Fibroblast of lung (primary cell): ENCODE results near the gene TAF3. TPM values are rescaled to one million over a fixed set of nuclear protein-coding genes. Genes with fewer than 3 reads are reported as not detected.

ENCODE experiments used
- DNase-seq, 2 donors: peaks; one replicate each; pipeline versions ENCODE4 v3.0.0 to v3.0.0-alpha.2; 2010; ENCODE audit warnings: low read depth in 2 of 2
- H2AFZ ChIP-seq: 2 replicates; pipeline ENCODE4 v1.5.1; 2012; ENCODE audit warnings: low read length, control low read depth, inconsistent platforms
- H3K27ac ChIP-seq: 2 replicates; pipeline ENCODE4 v1.5.1; 2011; ENCODE audit warnings: low read length, control low read depth; ENCODE audit not compliant: insufficient read depth
- H3K27me3 ChIP-seq: 2 replicates; pipeline ENCODE4 v1.5.1; 2011; ENCODE audit warnings: mild to moderate bottlenecking, low read length; ENCODE audit not compliant: control insufficient read depth, insufficient read depth
- H3K36me3 ChIP-seq: 2 replicates; pipeline ENCODE4 v1.5.1; 2011; ENCODE audit warnings: low read length; ENCODE audit not compliant: control insufficient read depth, insufficient read depth
- H3K4me1 ChIP-seq: 2 replicates; pipeline ENCODE4 v1.5.1; 2011; ENCODE audit warnings: low read length; ENCODE audit not compliant: control insufficient read depth, insufficient read depth; ENCODE audit errors: extremely low read depth
- H3K4me2 ChIP-seq: 2 replicates; pipeline ENCODE4 v1.5.1; 2011; ENCODE audit warnings: low read length, control low read depth; ENCODE audit not compliant: insufficient read depth; ENCODE audit errors: extremely low read depth
- H3K4me3 ChIP-seq, 4 experiments: fragments of 200-600 bp in 1 of 4; sonication (generic) in 1 of 4; replicated peaks in 1 of 4; 2 replicates each; pipeline ENCODE4 v1.5.1; 2011 to 2016; ENCODE audit warnings: low read length in 4 of 4, low read depth in 3 of 4, mild to moderate bottlenecking in 3 of 4, control low read depth in 2 of 4, inconsistent platforms in 1 of 4, mixed read lengths in 1 of 4; ENCODE audit not compliant: insufficient read depth in 1 of 4; ENCODE audit errors: control extremely low read depth in 1 of 4
- H3K79me2 ChIP-seq: 2 replicates; pipeline ENCODE4 v1.5.1; 2012; ENCODE audit warnings: mild to moderate bottlenecking, low read length, inconsistent platforms; ENCODE audit not compliant: control insufficient read depth, insufficient read depth
- H3K9ac ChIP-seq: 2 replicates; pipeline ENCODE4 v1.5.1; 2011; ENCODE audit warnings: mild to moderate bottlenecking, low read length, control low read depth; ENCODE audit not compliant: insufficient read depth
- H3K9me3 ChIP-seq: 2 replicates; pipeline ENCODE4 v1.5.1; 2012; ENCODE audit warnings: low read depth, low read length; ENCODE audit not compliant: control insufficient read depth, insufficient read depth
- H4K20me1 ChIP-seq: 2 replicates; pipeline ENCODE4 v1.5.1; 2011; ENCODE audit warnings: low read length; ENCODE audit not compliant: control insufficient read depth, insufficient read depth; ENCODE audit errors: extremely low read depth
- EZH2 ChIP-seq: IDR thresholded peaks from 2 replicates; pipeline ENCODE4 v1.5.1; 2012; ENCODE audit warnings: low read length, control low read depth, mild to moderate bottlenecking; ENCODE audit errors: missing control alignments
- polyA plus RNA-seq, 2 donors: library from polyadenylated mRNA; depleted of rRNA in 1 of 2; stranded (reverse) in 1 of 2; unstranded in 1 of 2; fragments of >200 nt; gene quantifications; 2 replicates each; pipeline ENCODE4 v1.2.1, GENCODE V29; 2011 to 2012; ENCODE audit warnings: missing spikeins in 1 of 2
- total RNA-seq: library from RNA; depleted of rRNA; stranded (reverse); fragments of >200 nt; gene quantifications from 2 replicates; pipeline ENCODE4 v1.2.1, GENCODE V29; 2014
- TF ChIP-seq, protein P1 (sequence below), 2 donors: IDR thresholded peaks in 1 of 2; conservative IDR thresholded peaks in 1 of 2; 1 replicate in 1 of 2; 2 replicates in 1 of 2; pipeline ENCODE4 v1.5.1; 2011 to 2012; ENCODE audit warnings: low read length in 2 of 2, control low read depth in 1 of 2, inconsistent platforms in 1 of 2, low read depth in 1 of 2, mild to moderate bottlenecking in 1 of 2

Gene TAF3
- total and polyA plus RNA-seq, 2 donors (not counting 1 experiment from before 2014, with no cell fraction given): 2.1 to 4.0 TPM

DNA sequence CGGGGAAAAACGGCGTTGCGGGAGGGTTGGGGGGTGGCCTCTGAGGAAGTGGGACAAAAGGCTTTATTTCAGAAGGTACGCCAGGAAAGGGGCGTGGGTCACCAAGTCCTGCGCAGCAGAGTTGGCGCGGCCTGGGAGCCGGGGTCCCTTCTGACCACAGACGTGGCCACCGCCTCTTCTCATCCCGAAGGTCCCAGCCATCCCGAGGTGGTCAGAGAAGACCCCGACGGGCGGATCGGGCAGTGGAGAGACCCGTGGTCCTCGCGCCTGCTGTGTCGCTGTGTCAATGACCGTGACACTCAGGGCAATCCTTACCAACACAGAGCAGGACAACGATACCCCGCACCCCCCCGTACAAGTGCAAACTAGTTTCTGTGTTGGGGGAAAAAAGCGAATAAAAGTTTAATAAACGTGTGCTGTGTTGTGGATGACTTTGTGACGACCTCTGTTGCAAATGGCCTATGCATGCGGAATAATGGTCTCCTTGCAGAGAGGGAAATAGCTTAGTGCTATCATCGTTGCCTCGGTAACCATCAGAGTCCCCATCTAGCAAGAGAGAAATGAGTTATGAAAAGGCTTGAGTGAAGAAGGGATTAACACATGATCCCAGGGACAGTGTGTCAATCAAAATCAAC, 216.8 kb downstream of the TAF3 start:
- no peaks in the 10 kb centered on the region for H3K36me3 ChIP-seq
- H3K9ac ChIP-seq: no peak overlapping the region
- H2AFZ ChIP-seq: no peak overlapping the region
- H3K27ac ChIP-seq: no peak overlapping the region
- H3K79me2 ChIP-seq: no peaks in the 10 kb centered on the region
- TF ChIP-seq, protein P1, sequence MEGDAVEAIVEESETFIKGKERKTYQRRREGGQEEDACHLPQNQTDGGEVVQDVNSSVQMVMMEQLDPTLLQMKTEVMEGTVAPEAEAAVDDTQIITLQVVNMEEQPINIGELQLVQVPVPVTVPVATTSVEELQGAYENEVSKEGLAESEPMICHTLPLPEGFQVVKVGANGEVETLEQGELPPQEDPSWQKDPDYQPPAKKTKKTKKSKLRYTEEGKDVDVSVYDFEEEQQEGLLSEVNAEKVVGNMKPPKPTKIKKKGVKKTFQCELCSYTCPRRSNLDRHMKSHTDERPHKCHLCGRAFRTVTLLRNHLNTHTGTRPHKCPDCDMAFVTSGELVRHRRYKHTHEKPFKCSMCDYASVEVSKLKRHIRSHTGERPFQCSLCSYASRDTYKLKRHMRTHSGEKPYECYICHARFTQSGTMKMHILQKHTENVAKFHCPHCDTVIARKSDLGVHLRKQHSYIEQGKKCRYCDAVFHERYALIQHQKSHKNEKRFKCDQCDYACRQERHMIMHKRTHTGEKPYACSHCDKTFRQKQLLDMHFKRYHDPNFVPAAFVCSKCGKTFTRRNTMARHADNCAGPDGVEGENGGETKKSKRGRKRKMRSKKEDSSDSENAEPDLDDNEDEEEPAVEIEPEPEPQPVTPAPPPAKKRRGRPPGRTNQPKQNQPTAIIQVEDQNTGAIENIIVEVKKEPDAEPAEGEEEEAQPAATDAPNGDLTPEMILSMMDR (conservative IDR thresholded peaks at IDR 0.05 in 1 of 2, IDR thresholded peaks at IDR 0.05 in 1 of 2; ENCODE audit: low read depth in 1 of 2, low read length in 2 of 2): no peak
- peak; percentile 95 for TF ChIP-seq EZH2
- H3K4me2 ChIP-seq: no peak overlapping the region
- H4K20me1 ChIP-seq: no peaks in the 10 kb centered on the region
- peak in 1 of 2 donors; percentile 67 for DNase-seq
- H3K4me3 ChIP-seq: no peak overlapping the region
- H3K27me3 ChIP-seq: peaks cover 73% of the 10 kb centered on the region
- H3K9me3 ChIP-seq: no peaks in the 10 kb centered on the region
- H3K4me1 ChIP-seq: no peaks in the 10 kb centered on the region

DNA sequence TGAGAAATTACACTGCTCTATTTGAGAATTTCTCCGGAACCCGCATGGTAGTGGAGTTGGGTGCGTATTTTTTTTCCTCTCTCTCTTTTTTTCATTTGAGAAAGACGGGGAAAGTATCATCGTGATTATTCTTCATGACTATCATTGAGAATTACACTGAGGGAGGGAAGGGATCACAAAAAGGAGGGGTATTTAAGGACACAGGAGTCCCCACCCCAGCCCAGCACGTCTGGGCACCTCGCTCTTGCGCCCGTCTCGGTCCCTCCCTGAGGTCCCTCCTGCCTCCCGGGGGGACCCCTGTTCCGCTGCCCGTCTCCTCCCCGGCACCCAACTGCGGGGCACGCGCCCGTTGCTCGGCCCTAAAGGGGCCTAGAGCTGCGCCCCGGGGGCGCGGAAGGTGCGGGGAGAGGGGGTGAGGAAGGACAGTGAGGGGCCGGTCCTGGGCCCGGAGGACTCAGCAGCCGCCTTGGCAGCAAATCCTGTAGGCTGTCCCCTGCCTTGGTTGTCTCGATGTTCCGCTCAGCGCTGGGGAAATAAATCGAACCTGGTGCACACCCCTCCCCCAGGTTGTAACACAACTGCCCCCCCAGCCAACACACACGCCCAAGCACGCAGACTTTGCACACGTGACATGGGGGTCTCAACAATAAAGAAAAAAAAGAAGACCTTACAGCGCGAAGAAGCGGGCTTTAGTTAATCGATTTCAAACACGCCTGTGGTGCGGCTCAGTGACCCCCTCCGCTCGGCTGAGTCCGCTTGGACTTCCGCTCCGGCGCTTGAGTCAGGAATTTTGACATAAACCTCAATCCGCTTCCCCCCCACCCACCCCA, 217.6 kb downstream of the TAF3 start:
- H3K9ac ChIP-seq: no peak overlapping the region
- peaks cover 75% of the 10 kb centered on the region for H3K27me3 ChIP-seq
- H3K4me3 ChIP-seq: no peak overlapping the region
- H3K4me2 ChIP-seq: no peak overlapping the region
- no peaks in the 10 kb centered on the region for H3K9me3 ChIP-seq
- no peaks in the 10 kb centered on the region for H4K20me1 ChIP-seq
- no peak overlapping the region for H3K27ac ChIP-seq
- H3K4me1 ChIP-seq: no peaks in the 10 kb centered on the region
- H3K79me2 ChIP-seq: no peaks in the 10 kb centered on the region
- no peak for DNase-seq
- no peaks in the 10 kb centered on the region for H3K36me3 ChIP-seq
- no peak overlapping the region for H2AFZ ChIP-seq
- TF ChIP-seq, protein P1 (conservative IDR thresholded peaks at IDR 0.05 in 1 of 2, IDR thresholded peaks at IDR 0.05 in 1 of 2; ENCODE audit: low read depth in 1 of 2, low read length in 2 of 2): no peak
- TF ChIP-seq EZH2: peak; percentile 67

DNA sequence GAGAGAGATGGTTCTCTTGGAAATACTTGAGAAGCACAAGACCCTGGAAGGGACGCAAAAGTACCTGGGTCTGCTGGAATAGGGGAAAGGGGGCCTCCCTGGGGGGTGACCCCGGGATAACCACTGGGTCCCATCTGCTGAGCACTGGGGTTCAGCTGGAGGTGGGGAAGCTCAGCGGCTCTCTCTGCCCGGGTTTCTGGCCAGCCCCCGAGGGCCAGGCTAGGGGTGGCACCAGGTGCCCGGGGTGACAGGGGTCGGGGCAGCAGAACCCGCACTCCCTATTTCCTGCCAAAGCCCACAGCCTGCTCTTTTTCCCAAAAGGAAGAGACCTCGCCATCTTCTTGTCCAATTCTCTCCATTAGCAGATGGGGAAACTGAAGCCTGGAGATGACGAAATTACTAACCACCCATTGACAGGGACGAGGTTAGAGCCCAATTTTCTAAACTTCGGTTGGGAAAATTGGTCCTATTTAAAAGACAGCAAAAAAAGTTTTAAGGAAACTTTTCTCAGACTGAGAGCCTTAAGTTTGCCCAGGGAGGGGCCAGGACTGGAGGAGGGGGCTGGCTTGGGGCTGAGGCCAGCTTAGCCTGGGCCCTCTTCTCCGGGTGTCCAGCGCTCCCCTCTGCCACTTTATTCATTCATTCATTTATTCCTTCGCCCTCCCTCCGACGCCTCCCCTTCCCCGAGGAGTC, 218.3 kb downstream of the TAF3 start:
- Histone ChIP-seq H3K36me3 (no peaks in the 10 kb centered on the region), H3K27me3 (peaks cover 75% of the 10 kb centered on the region), H3K9ac (no peak overlapping the region), H4K20me1 (no peaks in the 10 kb centered on the region), H2AFZ (no peak overlapping the region), H3K79me2 (no peaks in the 10 kb centered on the region), H3K27ac (no peak overlapping the region), H3K4me1 (no peaks in the 10 kb centered on the region), H3K4me2 (no peak overlapping the region), H3K9me3 (no peaks in the 10 kb centered on the region), H3K4me3 (no peak overlapping the region)
- no peak for TF ChIP-seq EZH2
- no peak for DNase-seq
